Adipocyte (in vitro differentiated cells): ENCODE measurements around the gene SPACA7.

Experiments used
- DNase-seq: peaks from one replicate; pipeline ENCODE4 v3.0.0-alpha.2; 2015; ENCODE audit warnings: low read depth
- H3K27me3 ChIP-seq: replicated peaks from 2 replicates; pipeline ENCODE4 v1.7.0; 2013; ENCODE audit warnings: mild to moderate bottlenecking, low read length, moderate library complexity; ENCODE audit not compliant: control insufficient read depth, insufficient read depth
- H3K36me3 ChIP-seq: 2 replicates; pipeline ENCODE4 v1.7.0; 2013; ENCODE audit warnings: low read length, mild to moderate bottlenecking, moderate library complexity; ENCODE audit not compliant: control insufficient read depth, insufficient read depth, severe bottlenecking
- H3K4me1 ChIP-seq: 2 replicates; pipeline ENCODE4 v1.7.0; 2013; ENCODE audit warnings: mild to moderate bottlenecking, low read length, moderate library complexity; ENCODE audit not compliant: control insufficient read depth, insufficient read depth
- H3K4me3 ChIP-seq: 2 replicates; pipeline ENCODE4 v1.7.0; 2013; ENCODE audit warnings: mild to moderate bottlenecking, low read length, moderate library complexity
- H3K9ac ChIP-seq: 2 replicates; pipeline ENCODE4 v1.7.0; 2013; ENCODE audit warnings: mild to moderate bottlenecking, low read length, moderate library complexity
- H3K9me3 ChIP-seq: 2 replicates; pipeline ENCODE4 v1.7.0; 2013; ENCODE audit warnings: mild to moderate bottlenecking, low read length, moderate library complexity; ENCODE audit not compliant: control insufficient read depth

SPACA7 gene

DNA sequence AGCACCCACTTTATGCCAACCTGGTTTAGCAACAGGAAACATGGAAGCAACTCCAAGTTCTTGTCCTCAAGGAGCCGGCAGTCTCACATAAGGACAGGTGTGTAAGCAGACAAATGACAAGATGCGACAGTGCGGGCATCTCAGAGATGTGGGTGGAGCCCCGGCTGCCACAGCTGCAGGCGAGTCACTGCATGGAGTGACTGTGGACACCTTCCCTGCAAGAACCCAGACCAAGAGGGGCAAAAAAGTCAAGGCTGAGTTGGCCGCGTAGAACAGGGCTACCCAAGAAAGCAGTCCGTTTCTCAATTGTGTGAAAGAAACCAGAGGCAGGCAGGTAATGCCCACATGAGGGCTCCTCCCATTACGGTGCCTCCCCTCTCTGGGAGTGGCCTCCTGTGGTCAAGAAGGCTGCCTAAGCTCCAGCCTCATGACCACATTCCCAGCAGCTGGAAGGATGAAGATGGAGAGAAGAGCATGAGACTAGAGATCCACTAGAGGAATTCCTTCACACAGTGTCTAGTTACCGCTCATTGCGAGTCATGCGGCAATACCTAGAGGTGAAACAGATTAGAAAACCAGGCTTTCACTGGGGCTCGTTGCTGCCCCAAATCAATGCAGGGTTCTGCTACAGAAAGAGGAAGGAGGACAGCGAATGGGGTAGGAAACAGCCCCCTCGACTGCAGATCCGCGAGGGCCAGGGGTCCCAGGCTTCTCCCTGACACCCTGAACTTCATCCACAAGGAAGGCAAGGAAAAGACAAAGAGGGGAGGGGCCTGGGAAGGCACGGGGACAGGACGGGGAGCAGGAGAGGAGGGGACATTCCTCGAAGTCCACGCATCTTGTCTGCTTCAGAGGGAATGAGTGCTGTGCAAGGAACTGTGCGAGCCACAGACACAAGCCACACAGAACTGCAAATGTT lies 80.2 kb downstream of the SPACA7 start:
- DNase-seq: no peak
- H3K36me3 ChIP-seq: no peaks in the 10 kb centered on the region
- no peaks in the 10 kb centered on the region for H3K27me3 ChIP-seq
- no peak overlapping the region for H3K9ac ChIP-seq
- H3K4me1 ChIP-seq: no peaks in the 10 kb centered on the region
- peaks cover 10% of the 10 kb centered on the region for H3K9me3 ChIP-seq
- no peak overlapping the region for H3K4me3 ChIP-seq

- no peaks in the 10 kb centered on the region for H3K27me3 ChIP-seq
- H3K9me3 ChIP-seq: peaks cover 10% of the 10 kb centered on the region
- H3K36me3 ChIP-seq: no peaks in the 10 kb centered on the region
- DNase-seq: no peak
- H3K4me3 ChIP-seq: no peak overlapping the region
- no peak overlapping the region for H3K9ac ChIP-seq
- no peaks in the 10 kb centered on the region for H3K4me1 ChIP-seq
Observed at GRCh38 chr13:112457081-112457480, 80.9 kb downstream of the SPACA7 start.

DNA sequence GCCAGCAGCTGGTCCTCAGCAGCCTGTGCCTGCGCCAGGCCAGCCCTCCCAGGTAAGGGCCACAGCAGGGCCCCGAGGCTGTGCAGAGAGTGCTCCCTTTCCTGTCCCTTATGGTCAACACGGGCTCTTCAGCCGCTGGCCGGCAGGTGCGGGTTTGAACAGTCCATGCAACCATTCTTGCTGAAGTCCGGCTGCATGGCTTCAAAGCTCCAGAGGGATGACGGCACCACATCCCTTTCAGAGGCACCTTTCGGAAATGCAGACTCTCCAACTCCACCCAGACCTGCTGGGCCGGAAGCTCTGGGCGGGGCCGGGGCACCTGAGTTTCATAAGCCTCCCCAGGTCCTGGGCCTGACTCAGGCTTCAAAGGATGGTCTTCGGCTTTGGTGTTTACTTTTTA lies 81.3 kb downstream of the SPACA7 start:
- Histone ChIP-seq H3K4me3 (no peak overlapping the region), H3K36me3 (no peaks in the 10 kb centered on the region), H3K4me1 (no peaks in the 10 kb centered on the region), H3K9me3 (peaks cover 10% of the 10 kb centered on the region), H3K9ac (no peak overlapping the region), H3K27me3 (no peaks in the 10 kb centered on the region)
- DNase-seq: no peak

DNA sequence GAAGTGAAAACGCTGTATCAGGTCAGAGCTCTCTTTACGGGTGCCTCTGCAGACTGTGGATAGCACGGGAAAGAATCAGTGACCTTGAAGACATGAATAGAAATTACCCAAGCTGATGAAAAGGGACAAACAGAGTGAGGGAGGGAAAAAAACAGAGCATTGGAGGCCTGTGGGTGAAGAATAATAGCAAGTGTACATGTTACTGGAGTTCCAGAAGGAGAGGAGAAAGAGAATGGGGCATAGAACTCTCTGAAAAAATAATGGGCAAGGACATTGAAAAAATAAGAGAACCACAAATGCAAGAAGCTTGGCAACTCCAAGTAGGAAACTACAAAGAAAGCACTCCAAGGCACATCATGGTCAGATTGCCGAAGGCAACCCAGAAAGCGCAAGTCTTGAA lies 86.3 kb downstream of the SPACA7 start:
- no peaks in the 10 kb centered on the region for H3K27me3 ChIP-seq
- H3K9me3 ChIP-seq: peaks cover 10% of the 10 kb centered on the region
- no peaks in the 10 kb centered on the region for H3K36me3 ChIP-seq
- H3K9ac ChIP-seq: no peak overlapping the region
- H3K4me3 ChIP-seq: no peak overlapping the region
- no peaks in the 10 kb centered on the region for H3K4me1 ChIP-seq
- DNase-seq: no peak

- Histone ChIP-seq H3K27me3 (no peaks in the 10 kb centered on the region), H3K36me3 (no peaks in the 10 kb centered on the region), H3K9ac (no peak overlapping the region), H3K9me3 (peaks cover 3% of the 10 kb centered on the region), H3K4me1 (no peaks in the 10 kb centered on the region), H3K4me3 (no peak overlapping the region)
- no peak for DNase-seq
Observed at GRCh38 chr13:112464720-112465119, 88.6 kb downstream of the SPACA7 start.

DNA sequence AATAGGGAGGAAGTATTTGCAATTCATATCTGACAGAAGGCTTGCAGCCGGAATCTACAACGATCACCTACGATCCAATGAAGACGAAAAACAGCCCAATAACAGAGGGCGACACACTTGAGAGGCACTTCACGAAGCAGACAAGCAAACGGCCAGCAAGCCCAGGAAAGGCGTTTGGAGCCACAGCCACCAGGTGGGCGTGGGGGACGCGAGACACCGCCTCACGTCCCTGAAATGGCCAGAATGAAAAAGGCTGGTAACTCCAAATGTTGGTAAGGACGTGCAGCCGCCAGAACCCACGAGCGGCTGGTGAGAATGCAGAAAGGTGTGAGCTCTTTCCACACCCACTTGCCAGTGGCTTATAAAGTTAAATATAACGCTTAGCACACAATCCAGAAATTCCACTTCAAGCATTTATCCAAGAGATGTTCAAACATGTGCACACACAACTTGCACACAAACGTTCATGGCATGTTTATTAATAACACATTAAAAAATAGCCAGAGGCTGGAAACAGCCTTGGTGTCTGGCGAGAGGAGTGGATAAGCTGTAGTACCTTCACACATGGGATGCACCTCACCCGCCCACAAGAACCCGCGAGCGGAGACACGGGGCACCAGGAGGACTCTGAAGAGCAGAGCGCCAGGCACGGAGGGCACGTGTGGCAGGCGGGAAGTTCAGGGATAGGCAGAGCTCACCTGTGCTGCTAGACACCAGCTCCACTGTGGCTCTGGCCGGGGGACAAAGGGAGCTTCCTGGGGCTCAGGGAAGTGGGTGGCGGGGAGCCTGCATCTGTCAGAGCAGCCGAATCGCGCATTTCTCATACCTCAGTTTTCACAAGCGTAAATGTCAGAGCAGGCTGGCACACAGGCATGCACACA lies 89.3 kb downstream of the SPACA7 start:
- Histone ChIP-seq H3K4me1 (no peaks in the 10 kb centered on the region), H3K9me3 (no peaks in the 10 kb centered on the region), H3K4me3 (no peak overlapping the region), H3K36me3 (no peaks in the 10 kb centered on the region), H3K27me3 (no peaks in the 10 kb centered on the region), H3K9ac (no peak overlapping the region)
- DNase-seq: no peak

DNA sequence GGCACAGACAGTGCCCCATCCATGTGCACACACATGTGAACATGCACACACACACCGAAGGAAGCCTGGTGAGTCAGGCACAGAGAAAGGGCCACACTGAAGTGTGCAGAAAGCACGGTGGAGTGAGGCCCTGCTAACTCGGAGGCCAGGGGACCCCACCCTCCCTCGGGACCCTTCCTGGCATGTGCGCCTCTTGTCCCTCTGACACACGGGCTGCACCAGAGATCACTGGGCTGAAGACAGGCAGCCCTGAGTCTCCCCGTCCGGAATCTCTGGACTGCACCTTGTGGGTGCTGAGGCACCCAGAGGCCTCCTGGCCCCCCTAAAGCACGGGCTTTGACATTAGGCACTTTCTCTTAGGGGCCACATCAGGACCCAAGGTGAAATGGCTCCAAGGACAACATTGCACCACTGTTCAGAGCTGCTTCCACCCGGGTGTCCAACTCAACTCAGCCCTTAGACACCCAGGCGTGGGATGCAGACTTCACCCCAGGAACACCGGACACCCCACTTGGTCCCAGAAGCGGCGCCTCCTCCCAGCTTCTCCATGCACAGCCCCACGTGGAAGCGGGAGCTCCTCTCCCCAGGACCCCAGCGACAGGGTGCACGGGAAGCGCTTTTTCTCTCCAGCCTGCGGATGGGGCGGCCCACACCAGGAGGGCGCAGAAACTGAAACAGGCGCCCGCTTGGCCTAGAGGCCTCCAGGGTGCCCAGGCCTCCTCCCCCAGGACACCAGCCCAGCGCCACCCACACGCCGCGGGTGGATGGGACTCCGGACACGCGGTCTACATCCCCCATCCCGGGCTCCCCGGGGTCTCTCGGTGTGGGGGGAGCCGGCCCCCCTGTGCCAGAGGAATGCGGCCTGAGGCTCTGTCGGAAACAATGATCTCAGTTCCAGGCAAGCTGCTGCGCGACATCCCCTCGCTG lies 90.2 kb downstream of the SPACA7 start:
- Histone ChIP-seq H3K4me3 (no peak overlapping the region), H3K9ac (no peak overlapping the region), H3K9me3 (no peaks in the 10 kb centered on the region), H3K27me3 (no peaks in the 10 kb centered on the region), H3K36me3 (no peaks in the 10 kb centered on the region), H3K4me1 (no peaks in the 10 kb centered on the region)
- DNase-seq: no peak

DNA sequence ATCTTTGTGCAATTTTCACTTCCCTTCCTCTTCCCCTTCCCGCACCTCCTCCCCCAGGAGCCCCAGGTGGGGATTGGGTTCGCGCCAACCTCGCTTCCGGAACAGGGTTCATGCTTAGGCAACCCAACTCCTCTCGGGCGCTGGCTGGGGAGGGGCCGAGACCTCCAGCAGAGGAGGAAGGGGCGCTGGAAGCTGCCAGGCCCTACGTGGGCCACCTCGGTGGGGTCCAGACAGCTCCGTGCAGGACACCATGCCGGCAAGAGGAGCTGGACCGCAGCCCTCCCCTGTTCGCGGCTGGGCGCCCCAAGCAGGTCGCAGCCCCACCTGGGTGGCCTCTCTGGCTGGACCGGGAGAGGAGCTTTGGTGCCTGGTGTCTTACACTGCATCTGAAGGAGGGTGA lies 91.1 kb downstream of the SPACA7 start:
- no peak overlapping the region for H3K9ac ChIP-seq
- H3K27me3 ChIP-seq: no peaks in the 10 kb centered on the region
- no peaks in the 10 kb centered on the region for H3K9me3 ChIP-seq
- H3K36me3 ChIP-seq: no peaks in the 10 kb centered on the region
- H3K4me1 ChIP-seq: no peaks in the 10 kb centered on the region
- DNase-seq: no peak
- H3K4me3 ChIP-seq: no peak overlapping the region

GRCh38 chr13:112468069-112468468 lies 91.9 kb downstream of the SPACA7 start:
- H3K9me3 ChIP-seq: no peaks in the 10 kb centered on the region
- no peak overlapping the region for H3K9ac ChIP-seq
- H3K36me3 ChIP-seq: no peaks in the 10 kb centered on the region
- no peaks in the 10 kb centered on the region for H3K4me1 ChIP-seq
- no peaks in the 10 kb centered on the region for H3K27me3 ChIP-seq
- DNase-seq: no peak
- H3K4me3 ChIP-seq: no peak overlapping the region

DNA sequence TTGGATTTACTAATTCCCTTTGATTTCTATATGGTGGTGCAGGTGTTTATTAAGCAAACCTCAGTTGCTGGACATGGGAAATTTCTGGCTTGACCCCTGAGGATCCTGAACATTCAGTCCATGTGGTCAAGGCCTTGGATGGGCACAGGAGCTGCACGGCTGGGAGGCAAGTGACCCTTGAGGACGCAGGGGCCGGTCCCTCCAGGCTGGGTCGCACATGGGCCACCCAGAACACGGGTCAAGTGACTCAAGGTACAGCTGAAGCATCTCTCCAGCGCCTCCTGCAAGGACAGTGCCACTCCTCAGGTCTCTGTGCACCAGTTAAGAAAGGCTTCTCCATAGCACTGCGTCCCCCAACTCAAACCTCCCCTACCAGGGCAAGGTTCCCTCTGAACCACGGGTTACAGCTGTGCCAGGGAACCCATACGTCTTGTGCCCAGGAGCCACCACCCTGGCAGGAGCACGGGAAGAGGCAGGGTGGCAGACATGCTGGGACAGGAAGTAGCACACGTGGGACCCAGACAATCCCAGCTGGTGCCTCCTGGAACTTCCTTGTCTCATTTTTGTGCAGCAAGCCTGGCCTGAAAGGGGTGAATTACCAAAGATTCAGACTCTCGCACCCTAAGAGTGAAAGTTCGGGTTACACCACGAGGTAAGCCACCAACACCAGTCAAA lies 93.1 kb downstream of the SPACA7 start:
- Histone ChIP-seq H3K4me3 (no peak overlapping the region), H3K36me3 (no peaks in the 10 kb centered on the region), H3K9me3 (no peaks in the 10 kb centered on the region), H3K4me1 (no peaks in the 10 kb centered on the region), H3K9ac (no peak overlapping the region), H3K27me3 (no peaks in the 10 kb centered on the region)
- no peak for DNase-seq
